ENCODE measurements around the gene USP22. TPM values are rescaled to one million over a fixed set of nuclear protein-coding genes. Genes with fewer than 3 reads are reported as not detected.

USP22 gene
- total and polyA plus RNA-seq, 2 of the 13 experiments (the other 11 are each of a cell fraction or from before 2014, with no cell fraction given): 98.0 to 130 TPM

DNA sequence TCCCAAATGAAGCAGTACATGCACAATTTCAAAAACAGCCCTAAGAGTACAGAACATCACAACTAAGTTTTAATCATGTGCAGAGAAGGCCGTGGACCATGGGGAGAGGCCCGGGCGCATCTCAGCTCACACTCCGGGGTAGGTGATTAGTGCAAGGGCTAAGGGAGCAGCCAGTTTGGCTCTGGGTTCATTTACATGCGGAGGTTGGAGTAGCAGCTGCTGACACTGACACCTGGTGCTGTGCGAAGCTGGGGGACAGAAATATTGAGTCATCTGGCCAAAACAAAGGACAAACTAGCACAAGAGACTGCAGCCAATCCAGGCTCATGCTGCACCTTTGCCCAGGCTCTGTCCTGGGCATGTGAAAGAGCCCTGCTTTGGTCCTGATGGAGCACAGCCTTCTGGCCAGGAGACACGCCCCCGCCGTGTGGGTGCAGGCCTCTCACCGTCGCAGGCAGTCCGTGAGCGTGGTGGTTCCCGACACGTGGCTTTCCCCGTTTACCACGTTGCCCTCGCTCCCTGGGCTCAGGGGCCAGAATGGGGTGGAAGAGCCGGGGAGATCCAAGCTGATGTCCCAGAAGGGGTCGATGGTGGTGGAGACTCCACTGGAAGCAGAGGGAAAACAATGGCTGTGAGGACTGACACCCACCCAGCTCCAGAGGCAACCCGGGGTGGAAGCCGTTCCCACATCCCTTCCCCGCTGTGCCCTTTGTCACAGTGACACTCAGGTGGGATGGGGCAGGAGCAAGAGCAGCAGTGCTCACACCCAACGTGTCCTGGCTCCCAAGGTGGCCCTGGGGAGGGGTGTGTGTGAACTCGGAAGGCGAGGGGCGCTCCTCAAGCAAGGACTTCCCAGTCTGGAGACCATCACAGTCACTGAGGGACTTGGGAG is 31.9 kb downstream of the USP22 start:
- no peak overlapping the region for H3K27ac ChIP-seq (ENCODE audit: extremely low read length, insufficient read depth, low read length)
- ATAC-seq: no peak; the same call in 2 of the 3 replicates
- H2AFZ ChIP-seq (ENCODE audit: low read length): no peak overlapping the region
- H3K36me3 ChIP-seq (replicated peaks in 1 of 2; ENCODE audit: control insufficient read depth in 1 of 2, insufficient read depth in 2 of 2, low read length in 2 of 2): peaks cover 56 to 94% of the 10 kb centered on the region in 2 experiments
- H3K79me2 ChIP-seq (ENCODE audit: insufficient read depth, low read length): no peaks in the 10 kb centered on the region
- peaks cover under 1% of the 10 kb centered on the region; the same call in 1 of the 2 replicates for H3K4me1 ChIP-seq (ENCODE audit: insufficient read depth, low read length)
- FAIRE-seq: no peak
- H3K4me3 ChIP-seq (replicated peaks in 1 of 3; ENCODE audit: insufficient read depth in 1 of 3, low read depth in 2 of 3, low read length in 3 of 3): no peak overlapping the region
- no peak for DNase-seq (ENCODE audit: low spot score)
- intact Hi-C loops (cut with micrococcal nuclease; ENCODE audit: unreplicated experiment): no loop called here
- CTCF ChIA-PET (ENCODE audit: low intra/inter-chr PET ratio, low total read pairs): no interaction called here
- H3K9ac ChIP-seq (ENCODE audit: insufficient read depth, low read depth, low read length): no peak overlapping the region
- H4K20me1 ChIP-seq (ENCODE audit: insufficient read depth, low read length): peaks cover 30% of the 10 kb centered on the region; the same call in 1 of the 2 replicates
- H3K9me3 ChIP-seq (ENCODE audit: low read length): no peaks in the 10 kb centered on the region
- TF ChIP-seq ZC3H4 (CRISPR knock-in tag; IDR thresholded peaks at IDR 0.05; ENCODE audit: borderline replicate concordance): no peak
- peak; percentile 91 for TF ChIP-seq AGO2 (optimal IDR thresholded peaks at IDR 0.05; ENCODE audit: low read depth, low read length)
- TF ChIP-seq, protein P1, sequence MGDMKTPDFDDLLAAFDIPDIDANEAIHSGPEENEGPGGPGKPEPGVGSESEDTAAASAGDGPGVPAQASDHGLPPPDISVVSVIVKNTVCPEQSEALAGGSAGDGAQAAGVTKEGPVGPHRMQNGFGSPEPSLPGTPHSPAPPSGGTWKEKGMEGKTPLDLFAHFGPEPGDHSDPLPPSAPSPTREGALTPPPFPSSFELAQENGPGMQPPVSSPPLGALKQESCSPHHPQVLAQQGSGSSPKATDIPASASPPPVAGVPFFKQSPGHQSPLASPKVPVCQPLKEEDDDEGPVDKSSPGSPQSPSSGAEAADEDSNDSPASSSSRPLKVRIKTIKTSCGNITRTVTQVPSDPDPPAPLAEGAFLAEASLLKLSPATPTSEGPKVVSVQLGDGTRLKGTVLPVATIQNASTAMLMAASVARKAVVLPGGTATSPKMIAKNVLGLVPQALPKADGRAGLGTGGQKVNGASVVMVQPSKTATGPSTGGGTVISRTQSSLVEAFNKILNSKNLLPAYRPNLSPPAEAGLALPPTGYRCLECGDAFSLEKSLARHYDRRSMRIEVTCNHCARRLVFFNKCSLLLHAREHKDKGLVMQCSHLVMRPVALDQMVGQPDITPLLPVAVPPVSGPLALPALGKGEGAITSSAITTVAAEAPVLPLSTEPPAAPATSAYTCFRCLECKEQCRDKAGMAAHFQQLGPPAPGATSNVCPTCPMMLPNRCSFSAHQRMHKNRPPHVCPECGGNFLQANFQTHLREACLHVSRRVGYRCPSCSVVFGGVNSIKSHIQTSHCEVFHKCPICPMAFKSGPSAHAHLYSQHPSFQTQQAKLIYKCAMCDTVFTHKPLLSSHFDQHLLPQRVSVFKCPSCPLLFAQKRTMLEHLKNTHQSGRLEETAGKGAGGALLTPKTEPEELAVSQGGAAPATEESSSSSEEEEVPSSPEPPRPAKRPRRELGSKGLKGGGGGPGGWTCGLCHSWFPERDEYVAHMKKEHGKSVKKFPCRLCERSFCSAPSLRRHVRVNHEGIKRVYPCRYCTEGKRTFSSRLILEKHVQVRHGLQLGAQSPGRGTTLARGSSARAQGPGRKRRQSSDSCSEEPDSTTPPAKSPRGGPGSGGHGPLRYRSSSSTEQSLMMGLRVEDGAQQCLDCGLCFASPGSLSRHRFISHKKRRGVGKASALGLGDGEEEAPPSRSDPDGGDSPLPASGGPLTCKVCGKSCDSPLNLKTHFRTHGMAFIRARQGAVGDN (CRISPR knock-in tag; IDR thresholded peaks at IDR 0.05): 0 out of 2 replicates have a peak, but pooled peaks have one; percentile 13
- no peak for TF ChIP-seq ZFP90 (CRISPR knock-in tag; IDR thresholded peaks at IDR 0.05; ENCODE audit: borderline replicate concordance)
- TF ChIP-seq KMT2B (CRISPR knock-in tag; IDR thresholded peaks at IDR 0.05): no peak
- peak; percentile 30 for TF ChIP-seq RBM22 (optimal IDR thresholded peaks at IDR 0.05; ENCODE audit: low read length)
- TF ChIP-seq POLR2A (IDR thresholded peaks at IDR 0.05; ENCODE audit: insufficient read depth in 1 of 2, low read depth in 2 of 2, low read length in 2 of 2): peak in 1 of 2 experiments; percentile 27; a peak in 1 of 4 replicates
- no peak for TF ChIP-seq ZNF589 (CRISPR knock-in tag; conservative IDR thresholded peaks at IDR 0.05)
- TF ChIP-seq YEATS4 (CRISPR knock-in tag; IDR thresholded peaks at IDR 0.05; ENCODE audit: borderline replicate concordance): no peak
- 100% methylated on average over 7 of the region's 27 CpGs for WGBS (ENCODE audit: low lambda C conversion rate)
- no TSS peak for BruUV-seq (replicated peaks)
- H3K4me2 ChIP-seq (ENCODE audit: low read depth, low read length): no peak overlapping the region
- in situ Hi-C loops (cut with HindIII; ENCODE audit: extremely low pct_ligation_motif_present, low pct_unique_long_range_greater_than_20kb): no loop called here
- H3K27me3 ChIP-seq (ENCODE audit: control insufficient read depth in 1 of 2, insufficient read depth in 2 of 2, low read length in 2 of 2): no peaks in the 10 kb centered on the region
- POLR2A ChIA-PET: no interaction called here
